Measurements from ENCODE around the gene MED20.

The MED20 gene

GRCh38 chr6:41874741-41875140 lies 46.2 kb downstream of the MED20 start:
- no peak for FAIRE-seq
- no peak for DNase-seq (ENCODE audit: insufficient read length, low spot score)
- no peak for TF ChIP-seq POLR2A (IDR thresholded peaks at IDR 0.05; ENCODE audit: low read depth, low read length)

GRCh38 chr6:41872147-41872546 lies 48.8 kb downstream of the MED20 start:
- FAIRE-seq: no peak
- TF ChIP-seq POLR2A (IDR thresholded peaks at IDR 0.05; ENCODE audit: low read depth, low read length): no peak
- DNase-seq (ENCODE audit: insufficient read length, low spot score): no peak

- no peak for DNase-seq (ENCODE audit: insufficient read length, low spot score)
- no peak for FAIRE-seq
- TF ChIP-seq POLR2A (IDR thresholded peaks at IDR 0.05; ENCODE audit: low read depth, low read length): no peak
Measured at GRCh38 chr6:41871691-41872090, 49.2 kb downstream of the MED20 start.

GRCh38 chr6:41859356-41859755 lies 61.6 kb downstream of the MED20 start:
- TF ChIP-seq POLR2A (IDR thresholded peaks at IDR 0.05; ENCODE audit: low read depth, low read length): no peak
- FAIRE-seq (no peak), DNase-seq (ENCODE audit: insufficient read length, low spot score) (no peak)

- no peak for DNase-seq (ENCODE audit: insufficient read length, low spot score)
- no peak for TF ChIP-seq POLR2A (IDR thresholded peaks at IDR 0.05; ENCODE audit: low read depth, low read length)
- FAIRE-seq: no peak
Measured at GRCh38 chr6:41858703-41859102, 62.2 kb downstream of the MED20 start.
